IPS-15b (cell line): ENCODE data around the gene PTPN1.

Experiments
- H3K27me3 ChIP-seq: one replicate; pipeline ENCODE4 v1.6.1; 2013; ENCODE audit warnings: low read length; ENCODE audit not compliant: control insufficient read depth, insufficient read depth
- H3K36me3 ChIP-seq: one replicate; pipeline ENCODE4 v1.6.1; 2013; ENCODE audit warnings: low read length; ENCODE audit not compliant: control insufficient read depth, insufficient read depth
- H3K4me1 ChIP-seq: one replicate; pipeline ENCODE4 v1.6.1; 2013; ENCODE audit warnings: mild to moderate bottlenecking, low read length; ENCODE audit not compliant: control insufficient read depth, insufficient read depth
- H3K4me3 ChIP-seq: one replicate; pipeline ENCODE4 v1.5.1; 2013; ENCODE audit warnings: low read depth, low read length
- H3K9ac ChIP-seq: one replicate; pipeline ENCODE4 v1.6.1; 2013; ENCODE audit warnings: low read depth, mild to moderate bottlenecking, low read length
- H3K9me3 ChIP-seq: one replicate; pipeline ENCODE4 v1.6.1; 2013; ENCODE audit warnings: mild to moderate bottlenecking, low read length; ENCODE audit not compliant: control insufficient read depth, insufficient read depth

The PTPN1 gene

DNA sequence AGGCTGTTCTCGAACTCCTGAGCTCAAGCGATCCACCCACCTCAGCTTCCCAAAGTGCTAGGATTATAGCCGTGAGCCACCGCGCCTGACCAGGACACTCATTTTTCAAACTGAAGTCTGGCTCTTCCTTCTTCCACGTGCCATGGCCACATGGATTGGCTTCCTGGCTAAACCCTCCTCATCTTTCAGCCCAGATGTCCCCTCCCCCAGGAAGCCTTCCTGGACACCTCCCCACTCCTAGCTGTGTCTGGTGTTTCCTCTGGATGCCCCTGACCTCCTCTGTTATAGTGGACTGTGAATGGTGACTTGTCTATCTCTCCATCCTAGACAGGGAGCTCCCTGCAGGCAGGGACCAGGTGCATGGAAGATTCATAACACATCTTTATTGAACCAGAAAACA lies 124.0 kb downstream of the PTPN1 start:
- H3K27me3 ChIP-seq, result no peaks in the 10 kb centered on the region
- H3K4me1 ChIP-seq, result peaks cover 14% of the 10 kb centered on the region
- no peak overlapping the region for H3K4me3 ChIP-seq
- no peaks in the 10 kb centered on the region for H3K36me3 ChIP-seq
- H3K9ac ChIP-seq, result no peak overlapping the region
- no peaks in the 10 kb centered on the region for H3K9me3 ChIP-seq
